ENCODE results near the gene CDHR3.
"Not testable (repeated sequence)": the region's sequence is repeated elsewhere in the genome, so short reads cannot be mapped to it uniquely, and the experiment has no call there.

The CDHR3 gene

DNA sequence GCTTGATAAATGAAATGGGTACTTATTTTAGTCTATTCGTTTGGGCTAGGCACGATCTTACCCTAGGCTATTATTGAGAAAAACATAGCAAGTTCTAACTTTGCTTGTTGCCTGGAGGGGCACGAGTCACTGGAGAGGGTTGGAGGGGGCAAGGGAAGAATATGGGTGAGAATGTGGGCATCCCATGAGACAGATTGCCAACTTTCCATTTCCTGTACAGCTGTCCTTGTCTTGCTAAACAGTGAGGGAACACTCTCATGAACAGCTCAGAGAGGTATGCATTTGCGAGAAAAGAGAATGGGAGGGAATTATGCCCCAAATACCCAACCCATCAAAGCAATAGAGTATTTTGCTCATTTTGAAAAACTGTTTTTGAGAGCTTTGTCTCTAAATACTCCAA lies 9.2 kb downstream of the CDHR3 start:
- no peak for DNase-seq

DNA sequence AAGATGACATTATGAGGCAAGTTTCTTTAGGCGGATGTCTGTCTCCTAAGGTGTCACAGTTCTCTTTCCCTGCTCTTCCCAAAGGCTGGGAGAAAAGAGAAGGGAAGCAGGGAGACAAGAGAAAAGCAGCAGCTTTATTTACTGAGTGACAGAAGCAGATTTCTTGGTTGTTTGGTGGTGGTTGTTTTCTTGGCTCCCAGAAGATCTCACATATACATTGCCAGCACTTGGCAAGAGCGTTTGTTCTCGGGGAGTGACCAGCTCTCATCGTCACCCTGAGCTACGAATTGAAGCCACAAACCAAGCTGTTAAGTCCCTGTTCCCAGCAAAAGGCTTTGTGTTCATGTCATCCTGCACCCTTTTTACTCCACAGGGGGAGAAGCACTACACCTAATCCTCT lies 11.4 kb downstream of the CDHR3 start:
- no peak for DNase-seq

DNA sequence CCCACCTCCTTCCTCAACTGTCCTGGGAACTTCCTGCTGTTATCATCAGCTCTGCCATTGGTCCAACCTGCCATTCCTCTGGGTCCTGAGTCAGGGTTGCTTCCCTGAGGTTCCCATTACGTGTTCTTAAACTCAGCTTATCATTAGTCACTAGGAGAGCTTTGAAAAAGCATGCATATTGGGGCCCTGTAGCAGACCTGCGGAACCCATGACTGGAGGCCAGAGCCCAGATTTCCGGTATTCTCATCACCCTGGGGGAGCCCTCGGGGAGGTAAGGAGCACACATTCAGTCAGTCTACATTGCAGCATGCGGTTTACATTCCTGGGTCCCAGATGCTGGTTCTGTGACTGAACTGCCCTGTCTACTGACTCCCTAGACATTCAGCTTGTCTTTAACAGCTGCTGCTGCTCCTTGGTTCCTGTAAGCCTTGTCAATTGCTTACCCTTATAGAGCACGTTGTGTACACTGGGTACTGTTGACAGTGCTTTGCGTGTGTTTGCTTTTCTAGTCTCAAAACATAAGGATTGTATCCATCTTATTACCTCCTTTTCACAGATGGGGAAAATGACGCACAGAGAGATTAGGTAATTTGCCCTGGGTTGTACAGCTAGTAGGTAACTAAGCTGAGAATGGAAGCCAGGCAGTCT lies 12.8 kb downstream of the CDHR3 start:
- peak; percentile 65 for DNase-seq

DNA sequence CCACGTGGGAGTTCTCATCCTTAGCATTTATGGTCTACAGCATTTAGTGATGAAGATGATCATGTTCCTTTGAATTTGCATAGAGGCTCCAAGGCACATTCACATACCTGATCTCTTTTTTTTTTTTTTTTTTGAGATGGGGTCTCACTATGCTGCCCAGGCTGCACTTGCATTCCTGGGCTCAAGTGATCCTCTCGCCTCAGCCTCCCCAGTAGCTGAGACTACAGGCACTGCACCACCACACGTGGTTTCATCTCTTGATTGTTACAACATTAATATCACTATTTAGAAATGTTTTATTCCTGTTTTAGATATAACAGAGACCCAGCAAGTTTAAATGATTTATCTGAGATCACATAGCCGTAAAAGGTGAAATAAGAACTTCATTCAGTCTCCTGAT lies 13.8 kb downstream of the CDHR3 start:
- no peak for DNase-seq

DNA sequence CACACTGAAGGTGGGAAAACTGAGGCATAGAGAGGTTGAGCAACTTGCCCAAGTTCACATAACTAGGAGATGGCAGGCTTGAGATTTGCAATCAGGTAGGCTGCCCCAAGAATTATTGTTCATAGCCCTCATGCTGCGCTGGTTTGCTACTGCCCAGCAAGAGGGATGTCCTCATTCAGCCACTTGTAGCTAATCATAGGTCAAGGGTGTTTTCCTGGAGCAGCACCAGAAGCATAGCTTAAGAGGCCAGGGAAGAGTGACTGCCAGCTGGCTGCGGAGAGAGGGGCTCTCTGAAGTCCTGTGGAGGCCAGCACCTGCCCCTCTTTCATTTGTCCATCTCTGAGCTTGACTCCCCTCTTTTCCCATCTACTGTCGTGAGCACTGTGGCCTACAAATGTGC lies 15.0 kb downstream of the CDHR3 start:
- no peak for DNase-seq

DNA sequence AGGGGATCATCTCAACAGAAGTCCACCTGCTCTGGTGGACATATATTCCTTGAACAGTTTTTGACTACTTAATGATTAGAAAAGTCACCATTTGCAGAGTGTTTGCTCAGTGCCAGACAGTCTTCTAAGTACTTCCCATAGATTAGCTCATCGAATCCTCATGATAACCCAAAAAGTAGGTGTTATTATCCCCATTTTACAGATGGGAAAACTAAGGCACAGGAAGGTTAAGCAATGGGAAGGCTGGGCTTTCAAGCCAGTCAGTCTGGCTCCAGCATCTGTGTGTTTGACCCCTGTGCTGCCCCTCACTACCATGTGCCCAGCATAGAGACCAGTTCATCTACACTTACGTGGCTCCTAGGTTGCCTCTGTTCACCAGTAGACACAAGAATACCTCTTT lies 15.9 kb downstream of the CDHR3 start:
- no peak for DNase-seq

DNA sequence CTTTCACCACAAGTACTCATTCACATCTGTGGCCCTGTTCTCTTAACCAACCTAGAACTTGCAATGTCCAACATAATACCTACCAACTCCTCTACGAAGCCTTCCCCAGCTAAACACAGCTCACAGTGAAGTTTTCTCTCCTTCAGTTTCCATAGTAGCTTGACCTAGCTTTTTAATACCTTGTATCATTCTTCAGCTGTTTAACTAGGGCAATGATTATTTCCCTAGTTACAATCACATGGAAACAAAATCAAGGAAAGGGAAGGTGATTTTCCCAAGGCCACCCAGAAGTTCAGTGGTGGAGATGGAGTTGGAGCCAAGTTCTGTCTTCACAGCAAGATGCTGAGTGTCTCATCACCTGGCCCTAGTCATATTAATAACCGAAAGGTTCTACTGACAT lies 16.3 kb downstream of the CDHR3 start:
- DNase-seq = no peak

DNA sequence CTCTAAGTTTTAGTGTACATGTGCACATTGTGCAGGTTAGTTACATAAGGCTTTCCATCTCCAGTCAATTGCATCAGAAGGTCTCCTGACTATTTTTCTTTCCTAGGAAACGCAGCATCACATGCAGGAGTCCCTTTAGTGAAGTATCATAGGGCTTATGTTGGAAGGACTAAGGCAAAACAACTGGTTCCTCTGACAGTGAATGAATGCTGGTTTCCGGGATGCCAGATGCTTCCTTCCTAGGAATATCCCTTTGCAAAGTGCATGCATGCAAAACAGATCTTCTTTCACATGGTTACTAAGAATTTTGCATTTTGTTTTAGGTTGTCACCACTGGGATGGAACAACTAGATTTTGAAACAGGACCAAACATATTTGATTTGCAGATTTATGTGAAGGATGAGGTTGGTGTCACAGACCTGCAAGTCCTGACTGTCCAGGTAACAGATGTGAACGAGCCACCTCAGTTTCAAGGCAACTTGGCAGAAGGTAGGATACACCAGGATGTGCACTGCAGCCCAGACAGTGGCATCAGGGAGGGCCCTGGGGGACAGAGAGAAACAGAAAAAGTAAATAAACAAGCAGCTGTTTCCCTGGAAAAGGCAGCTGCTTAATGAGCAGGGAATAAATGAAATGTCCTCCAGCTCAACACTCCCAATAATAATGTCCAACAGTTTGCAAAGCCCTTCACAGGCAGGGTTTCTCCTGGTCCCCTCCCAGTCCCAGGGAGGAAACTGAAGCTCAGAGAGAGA lies 17.8 kb downstream of the CDHR3 start:
- no peak for DNase-seq

DNA sequence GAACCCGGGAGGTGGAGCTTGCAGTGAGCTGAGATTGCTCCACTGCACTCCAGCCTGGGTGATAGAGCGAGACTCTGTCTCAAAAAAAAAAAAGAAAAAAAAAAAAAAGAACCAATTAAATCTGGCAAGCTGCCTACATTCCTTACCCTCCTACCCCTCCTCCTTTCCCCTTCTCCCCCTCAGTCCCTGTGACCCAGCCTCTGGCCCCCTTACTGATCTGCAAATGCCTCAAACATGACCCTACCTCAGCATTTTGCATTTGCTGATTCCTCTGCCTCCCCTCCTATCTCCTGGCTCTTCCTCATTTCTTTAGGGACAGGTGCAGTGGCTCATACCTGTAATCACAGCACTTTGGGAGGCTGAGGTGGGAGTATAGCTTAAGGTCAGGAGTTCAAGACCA lies 19.3 kb downstream of the CDHR3 start:
- no peak for DNase-seq

DNA sequence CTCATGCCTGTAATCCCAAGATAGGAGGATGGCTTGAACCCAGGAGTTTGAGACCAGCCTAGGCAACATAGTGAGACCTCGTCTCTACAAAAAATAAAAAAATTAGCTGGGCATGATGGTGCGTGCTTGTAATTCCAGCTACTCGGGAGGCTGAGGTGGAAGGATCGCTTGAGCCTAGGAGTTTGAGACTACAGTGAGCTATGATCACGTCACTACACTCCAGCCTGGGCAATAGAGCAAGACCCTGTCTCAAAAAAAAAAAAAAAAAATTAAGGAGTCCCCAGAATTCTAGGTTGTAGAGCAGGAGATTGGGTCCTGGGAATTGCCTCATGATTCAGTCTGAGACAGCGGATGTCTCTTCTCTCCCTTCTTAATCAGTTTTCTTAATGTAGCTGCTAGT lies 21.7 kb downstream of the CDHR3 start:
- not testable (repeated sequence) for DNase-seq

DNA sequence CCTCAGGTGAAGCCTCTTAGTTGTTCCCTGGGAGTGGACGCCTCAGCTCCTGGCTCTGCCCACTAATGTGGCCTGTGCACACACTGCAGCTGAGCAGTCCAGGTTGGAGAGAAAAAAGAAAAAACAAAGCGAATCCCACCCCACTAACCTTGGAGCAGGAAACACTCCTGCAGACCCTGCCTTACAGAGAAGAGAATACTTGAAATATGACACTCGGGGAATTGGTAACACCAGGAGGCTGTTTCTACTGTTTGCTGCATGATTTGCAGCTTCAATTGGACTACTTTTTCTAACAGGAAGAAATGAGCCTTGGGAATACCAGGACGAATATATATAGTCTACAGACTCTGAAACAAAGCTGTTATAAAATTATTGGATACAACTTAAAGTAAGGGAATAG lies 22.2 kb downstream of the CDHR3 start:
- DNase-seq = no peak

DNA sequence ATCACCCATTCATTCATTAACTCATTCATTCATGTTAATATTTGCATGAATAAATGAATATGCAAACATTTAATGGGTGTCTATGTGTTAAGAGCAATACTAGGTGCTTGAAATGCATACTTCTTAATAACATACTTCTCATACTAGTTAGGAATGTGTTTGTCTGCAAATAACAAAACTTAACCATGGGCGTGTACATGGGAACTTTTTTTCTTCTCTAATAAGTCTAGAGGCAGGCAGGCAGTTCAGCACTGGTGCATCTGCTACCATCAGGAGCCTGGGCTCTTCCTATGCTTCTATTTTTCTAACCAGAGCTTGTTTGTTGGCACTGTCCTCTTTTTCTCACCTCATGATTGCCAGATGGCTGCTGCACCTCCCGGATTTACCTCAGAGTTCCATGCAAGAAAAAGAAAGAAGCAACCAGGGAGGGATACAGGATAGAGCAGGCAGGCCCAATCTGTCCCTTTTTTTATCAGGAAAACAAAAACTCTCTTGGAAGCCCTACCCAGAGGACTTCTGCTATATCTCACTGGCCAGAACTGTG lies 22.7 kb downstream of the CDHR3 start:
- DNase-seq = no peak

DNA sequence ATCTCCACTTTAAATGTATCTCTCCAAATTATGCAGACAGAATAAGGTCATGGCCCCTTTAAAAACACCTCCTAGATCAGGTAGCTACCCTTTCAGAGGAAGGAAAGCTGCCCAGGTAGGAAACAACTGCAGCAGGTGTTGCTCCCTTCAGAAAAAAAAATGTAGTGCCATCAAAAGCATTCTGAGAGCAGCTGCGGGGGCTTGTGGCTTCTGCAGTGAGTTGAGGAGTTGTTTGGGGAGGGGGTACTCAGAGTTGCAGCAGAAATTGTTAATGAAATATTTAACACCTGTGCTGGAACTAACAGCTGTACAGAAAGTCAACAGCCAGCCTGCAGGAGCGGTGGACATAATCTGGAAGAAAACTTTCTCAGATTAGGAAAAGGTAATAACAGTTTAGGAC lies 24.0 kb downstream of the CDHR3 start:
- DNase-seq = no peak

DNA sequence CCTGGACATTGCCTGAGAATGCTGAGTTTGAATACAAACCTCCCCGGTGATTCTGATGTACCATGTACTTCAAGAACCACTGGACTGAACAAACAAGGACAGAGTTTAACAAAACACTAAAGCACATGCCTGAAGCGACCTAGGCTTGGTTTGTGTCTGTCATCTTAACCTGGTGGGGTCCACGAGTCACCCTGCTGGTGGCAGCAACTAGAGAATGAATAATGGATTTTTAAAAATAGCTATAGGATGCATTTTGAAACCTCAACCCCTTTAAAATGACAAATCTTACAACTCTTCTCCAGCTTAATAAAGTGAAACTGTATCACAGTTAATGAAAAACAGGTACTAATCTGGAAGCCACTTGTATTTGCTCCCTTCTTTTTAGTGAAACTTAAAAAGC lies 25.2 kb downstream of the CDHR3 start:
- DNase-seq = no peak

DNA sequence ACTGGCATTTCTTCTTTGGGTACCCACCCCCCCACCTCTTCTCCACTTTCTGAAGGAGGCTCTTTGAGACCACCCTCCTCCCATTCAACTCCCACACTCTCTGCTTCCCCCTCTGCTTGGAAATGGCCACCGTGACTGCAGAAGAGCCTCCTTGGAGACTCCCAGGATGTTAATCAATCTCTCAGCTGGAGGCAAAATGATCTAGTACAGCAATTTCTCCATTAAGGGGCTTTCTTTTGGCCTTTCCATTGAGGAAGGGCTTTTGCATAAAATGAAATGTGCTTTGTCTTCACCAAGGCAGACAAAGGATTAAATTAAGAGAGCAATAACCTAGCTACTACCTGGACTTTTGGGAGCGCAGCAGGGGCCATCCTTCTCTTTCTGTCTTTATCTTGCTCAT lies 26.1 kb downstream of the CDHR3 start:
- DNase-seq = no peak

DNA sequence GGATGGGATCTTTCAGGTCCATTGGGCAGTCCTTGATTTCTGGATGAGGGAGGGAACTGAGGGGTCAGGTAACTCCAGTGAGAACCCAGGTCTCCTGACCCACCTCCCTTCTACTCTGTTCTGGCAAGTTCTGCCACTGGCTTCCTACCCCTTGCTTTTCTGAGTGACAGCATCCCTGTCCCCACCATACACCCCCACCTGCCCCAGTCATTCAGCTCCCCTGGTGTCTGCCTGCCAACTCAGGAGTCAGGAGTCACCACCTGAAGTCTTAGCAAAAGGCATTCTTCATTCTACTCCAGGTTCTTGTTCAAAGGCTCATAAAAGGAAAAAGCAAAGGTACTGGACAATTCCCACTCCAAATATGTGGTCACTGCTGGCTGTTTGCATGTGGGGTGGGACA lies 26.6 kb downstream of the CDHR3 start:
- DNase-seq = no peak

DNA sequence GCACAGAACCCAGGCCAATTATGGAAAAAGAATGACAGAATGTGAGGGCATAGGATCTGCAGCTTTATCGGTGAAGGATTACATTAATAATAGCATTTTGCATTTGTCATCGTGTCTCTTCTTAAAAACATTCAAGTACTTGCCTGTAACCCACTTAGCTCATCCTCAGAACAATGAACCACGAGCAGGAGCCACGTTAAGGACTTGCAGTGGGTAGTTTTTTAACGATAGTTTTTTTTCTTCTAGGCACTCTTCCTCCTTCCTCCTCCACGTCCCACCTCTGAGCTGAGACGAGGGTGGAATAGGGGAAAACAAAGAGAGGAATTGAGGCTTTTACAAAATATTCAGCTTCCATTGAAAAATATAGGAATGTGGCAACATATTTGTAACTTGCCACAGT lies 27.1 kb downstream of the CDHR3 start:
- no peak for DNase-seq

DNA sequence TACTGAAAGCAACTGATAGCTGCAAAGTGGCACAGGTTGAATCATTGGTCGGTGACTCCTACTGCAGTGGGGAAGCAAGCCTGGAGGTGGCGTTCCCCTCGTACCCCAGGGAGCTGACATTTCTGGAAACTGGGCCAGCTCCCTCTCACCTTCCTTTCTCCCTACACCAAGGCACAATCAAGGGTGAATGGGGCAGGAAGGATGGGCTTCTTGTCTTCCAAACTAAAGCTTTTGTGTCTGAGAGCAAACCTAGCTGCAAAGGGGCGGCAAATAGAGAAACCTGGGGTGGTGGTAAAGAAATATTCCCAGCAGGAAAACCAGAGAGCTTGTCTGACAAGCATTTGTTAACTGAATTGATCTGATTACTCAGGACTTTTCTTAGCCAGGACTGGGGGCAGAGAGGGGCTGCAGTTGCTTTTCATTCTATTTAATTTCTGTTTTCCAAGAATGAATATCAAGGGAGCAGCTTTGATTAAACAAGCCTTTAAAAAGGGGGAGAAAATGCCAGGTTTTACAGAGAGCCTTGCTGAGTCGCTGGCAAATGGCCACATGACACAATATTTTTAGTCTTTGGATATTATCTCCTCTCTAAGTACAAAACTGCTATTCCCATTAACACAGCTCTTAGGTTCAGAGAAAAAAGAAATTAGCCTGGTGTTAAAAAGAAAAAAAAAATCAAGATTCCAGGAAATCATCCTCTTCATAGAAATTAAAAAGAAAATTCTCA lies 27.8 kb downstream of the CDHR3 start:
- no peak for DNase-seq

DNA sequence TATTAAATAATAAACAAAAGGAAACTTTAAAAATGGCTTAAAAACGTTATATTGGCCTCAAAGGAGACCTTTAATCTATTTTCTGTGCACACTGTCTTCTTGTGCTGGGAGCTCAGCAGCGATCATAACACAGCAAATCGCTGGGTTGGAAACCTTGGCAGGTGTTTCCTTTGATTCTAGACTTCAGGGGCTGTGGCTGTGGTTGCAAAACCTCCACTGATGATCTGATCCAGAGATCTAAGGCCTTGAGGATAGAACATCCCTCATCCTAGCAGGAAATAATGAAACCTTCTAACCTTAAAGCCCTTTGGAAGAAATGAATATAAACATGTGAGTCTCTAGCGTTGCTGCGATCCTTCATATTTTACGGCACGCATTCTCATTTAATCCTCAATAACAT lies 29.8 kb downstream of the CDHR3 start:
- no peak for DNase-seq

DNA sequence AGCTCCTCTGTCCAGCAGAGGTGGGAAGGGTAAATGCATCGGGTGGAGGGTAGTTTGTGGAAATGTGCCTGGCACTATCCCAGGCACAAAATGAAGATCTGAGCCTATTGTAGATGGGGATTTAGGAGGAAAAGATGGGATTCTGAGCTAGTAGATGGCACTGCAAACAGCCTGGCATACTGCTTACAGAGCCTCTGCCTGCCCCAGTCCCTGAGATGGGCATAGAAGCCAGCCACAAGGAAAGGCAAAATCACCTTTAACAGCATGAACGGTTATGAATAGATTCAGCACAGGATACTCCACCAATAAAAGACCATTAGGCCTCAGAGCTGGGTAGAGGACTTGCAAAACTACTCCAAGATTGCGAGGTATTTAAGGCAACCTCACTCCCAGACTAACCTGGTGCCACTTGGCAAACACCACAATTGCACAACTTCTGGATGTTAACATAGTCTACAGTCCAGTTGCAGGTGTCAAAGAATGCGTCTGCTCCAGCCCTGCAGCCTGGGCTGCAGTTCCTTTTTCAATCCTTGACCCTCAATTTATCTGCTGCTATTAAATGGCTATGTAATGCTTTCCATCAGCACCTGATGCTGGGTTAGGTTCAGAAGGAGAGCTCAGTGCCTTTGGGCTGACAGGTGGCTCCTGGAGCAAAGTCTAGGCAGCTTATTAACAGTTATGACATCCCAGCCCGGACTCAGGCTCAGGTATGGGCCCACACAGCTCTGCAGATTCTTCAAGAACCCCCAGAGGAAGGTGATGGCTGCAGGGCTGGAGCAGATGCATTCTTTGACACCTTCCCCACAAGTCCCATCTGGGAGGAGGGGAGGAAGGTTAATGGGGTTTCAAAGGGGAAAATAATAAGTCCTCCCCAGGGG lies 34.0 kb downstream of the CDHR3 start:
- DNase-seq = no peak

DNA sequence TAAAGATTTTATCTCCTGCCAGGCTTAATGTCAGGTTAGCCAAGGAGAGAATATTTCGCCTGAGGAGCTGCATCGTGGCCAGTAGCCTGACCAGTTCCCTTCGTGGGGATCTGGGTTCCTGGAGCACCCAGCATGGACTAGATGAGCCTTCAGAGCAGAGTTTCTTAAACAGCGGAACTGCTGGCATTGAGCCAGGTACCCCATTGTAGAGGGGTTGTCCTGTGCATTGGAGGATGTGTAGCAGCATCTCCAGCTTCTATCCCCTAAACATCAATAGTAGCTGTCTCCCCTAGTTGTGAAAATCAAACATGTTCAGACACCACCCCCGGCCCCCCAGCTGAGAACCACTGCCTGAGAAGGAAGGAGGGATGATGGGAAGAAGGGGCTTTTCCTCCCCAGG lies 36.2 kb downstream of the CDHR3 start:
- no peak for DNase-seq

DNA sequence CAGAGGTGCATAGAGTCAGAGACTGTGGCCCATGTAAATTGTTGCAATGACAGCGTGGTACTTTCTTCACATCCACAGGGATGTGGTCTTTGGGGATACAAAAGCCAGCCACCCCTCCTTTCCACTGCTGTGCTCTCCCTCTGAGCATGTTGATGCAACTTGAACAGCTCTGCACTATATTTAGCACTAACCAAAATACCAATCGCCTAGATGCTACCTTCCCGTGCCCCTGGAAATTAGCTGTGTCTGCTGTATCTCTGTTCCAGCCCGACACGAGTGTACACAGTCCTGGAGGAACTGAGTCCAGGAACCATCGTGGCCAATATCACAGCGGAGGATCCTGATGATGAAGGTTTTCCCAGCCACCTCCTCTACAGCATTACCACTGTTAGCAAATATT lies 38.1 kb downstream of the CDHR3 start:
- DNase-seq = no peak

DNA sequence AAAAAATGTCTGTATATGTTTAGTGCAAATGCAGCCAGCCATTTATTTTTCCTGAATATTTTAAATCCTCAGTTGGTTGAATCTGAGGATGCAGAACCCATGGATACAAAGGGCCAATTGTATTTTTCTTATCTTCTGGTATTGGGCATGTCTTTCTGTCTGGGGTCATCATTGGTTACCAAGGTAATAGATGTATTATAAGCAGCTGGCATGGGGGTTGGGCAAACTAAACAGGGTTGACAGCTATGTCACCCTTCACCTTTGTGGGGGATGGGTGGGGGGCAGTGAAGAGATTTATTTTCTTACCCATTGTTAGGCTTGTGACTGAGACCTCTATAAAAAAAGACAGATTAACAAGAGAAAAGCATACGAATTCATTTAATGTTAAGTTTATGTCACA lies 38.8 kb downstream of the CDHR3 start:
- no peak for DNase-seq
